Measurements from ENCODE around the gene ACSL3. TPM values are rescaled to one million over a fixed set of nuclear protein-coding genes. Genes with fewer than 3 reads are reported as not detected.

Gene ACSL3
- total RNA-seq, 1 experiment from 2014 or later, result 236 TPM

DNA sequence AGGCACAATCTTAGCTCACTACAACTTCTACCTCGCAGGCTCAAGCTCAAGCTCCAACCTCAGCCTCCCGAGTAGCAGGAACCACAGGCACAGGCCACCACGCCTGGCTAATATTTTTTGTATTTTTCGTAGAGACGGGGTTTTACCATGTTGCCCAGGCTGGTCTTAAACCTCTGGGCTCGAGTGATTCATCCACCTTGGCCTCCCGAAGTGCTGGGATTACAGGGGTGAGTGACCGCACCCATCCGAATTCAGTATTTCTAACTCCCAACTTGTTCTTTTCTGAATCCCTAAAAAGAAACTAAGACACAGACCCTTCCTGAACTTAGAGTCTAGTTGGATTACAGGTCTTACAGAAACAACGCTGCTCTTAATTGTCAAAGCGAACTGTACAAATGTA is 32.3 kb upstream of the ACSL3 start:
- Histone ChIP-seq H3K27ac (ENCODE audit: low read length) (no peak overlapping the region), H3K4me1 (ENCODE audit: insufficient read depth, low read length) (no peaks in the 10 kb centered on the region), H3K79me2 (ENCODE audit: low read length) (no peaks in the 10 kb centered on the region), H3K36me3 (ENCODE audit: low read depth, low read length) (no peaks in the 10 kb centered on the region), H3K9ac (ENCODE audit: low read length) (no peak overlapping the region), H3K9me3 (ENCODE audit: low read length) (no peaks in the 10 kb centered on the region), H3K4me2 (ENCODE audit: low read length) (no peak overlapping the region), H2AFZ (ENCODE audit: low read length) (no peak overlapping the region), H3K9me2 (replicated peaks; ENCODE audit: low read length) (no peaks in the 10 kb centered on the region), H3K4me3 (ENCODE audit: low read length) (no peak overlapping the region), H4K20me1 (ENCODE audit: low read length) (no peaks in the 10 kb centered on the region), H3K27me3 (ENCODE audit: low read length) (no peaks in the 10 kb centered on the region), H3F3A (ENCODE audit: low read length, unreplicated experiment) (no peaks in the 10 kb centered on the region)
- POLR2A ChIA-PET (ENCODE audit: unreplicated experiment), result no interaction called here
- DNase-seq, result no peak
- TF ChIP-seq EZH2phosphoT487 (IDR thresholded peaks at IDR 0.05; ENCODE audit: borderline replicate concordance, low read length) (no peak), EZH2 (IDR thresholded peaks at IDR 0.05; ENCODE audit: low read length, unreplicated experiment) (no peak), CTCF (conservative IDR thresholded peaks at IDR 0.05; ENCODE audit: low read depth, low read length) (no peak)
- no TSS peak for BruUV-seq (replicated peaks)
- CTCF ChIA-PET, result interaction anchor here (0.6 kb wide), 1 partner anchor 14 kb away, joined by 3 read pairs; no protein-coding TSS in a partner anchor
- ATAC-seq, result no peak
- intact Hi-C loops (cut with micrococcal nuclease), result no loop called here

DNA sequence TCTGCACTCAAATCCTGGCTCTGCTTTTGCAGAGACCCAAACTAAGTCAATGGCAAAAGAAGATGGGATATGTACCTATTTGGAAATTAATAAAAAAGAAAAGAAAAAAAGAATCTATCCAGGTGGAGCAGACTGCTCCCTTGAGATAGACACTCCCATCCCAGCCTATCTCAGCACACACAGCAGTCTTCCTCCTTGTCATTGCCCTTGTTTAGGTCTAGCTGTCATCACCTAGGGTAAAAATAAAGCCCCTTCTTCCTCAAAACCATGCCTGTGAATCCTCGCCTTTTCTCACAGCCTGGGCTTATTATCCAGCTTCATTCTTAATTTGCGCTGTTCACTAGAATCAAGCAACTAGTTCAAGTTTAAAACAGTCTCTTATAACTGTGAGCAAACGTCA is 30.7 kb upstream of the ACSL3 start:
- no peak for TF ChIP-seq CTCF (conservative IDR thresholded peaks at IDR 0.05; ENCODE audit: low read depth, low read length)
- no peak for TF ChIP-seq EZH2 (IDR thresholded peaks at IDR 0.05; ENCODE audit: low read length, unreplicated experiment)
- TF ChIP-seq EZH2phosphoT487 (IDR thresholded peaks at IDR 0.05; ENCODE audit: borderline replicate concordance, low read length), result no peak
- ChIA-PET CTCF (no interaction called here), POLR2A (ENCODE audit: unreplicated experiment) (no interaction called here)
- no TSS peak for BruUV-seq (replicated peaks)
- Histone ChIP-seq H4K20me1 (ENCODE audit: low read length) (no peaks in the 10 kb centered on the region), H3K27ac (ENCODE audit: low read length) (no peak overlapping the region), H3K79me2 (ENCODE audit: low read length) (no peaks in the 10 kb centered on the region), H3K27me3 (ENCODE audit: low read length) (no peaks in the 10 kb centered on the region), H2AFZ (ENCODE audit: low read length) (no peak overlapping the region), H3K9me2 (replicated peaks; ENCODE audit: low read length) (no peaks in the 10 kb centered on the region), H3F3A (ENCODE audit: low read length, unreplicated experiment) (no peaks in the 10 kb centered on the region), H3K4me3 (ENCODE audit: low read length) (no peak overlapping the region), H3K9me3 (ENCODE audit: low read length) (no peaks in the 10 kb centered on the region), H3K36me3 (ENCODE audit: low read depth, low read length) (no peaks in the 10 kb centered on the region), H3K4me1 (ENCODE audit: insufficient read depth, low read length) (peaks cover 2% of the 10 kb centered on the region), H3K4me2 (ENCODE audit: low read length) (no peak overlapping the region), H3K9ac (ENCODE audit: low read length) (no peak overlapping the region)
- no peak for ATAC-seq
- intact Hi-C loops (cut with micrococcal nuclease), result no loop called here
- no peak for DNase-seq

DNA sequence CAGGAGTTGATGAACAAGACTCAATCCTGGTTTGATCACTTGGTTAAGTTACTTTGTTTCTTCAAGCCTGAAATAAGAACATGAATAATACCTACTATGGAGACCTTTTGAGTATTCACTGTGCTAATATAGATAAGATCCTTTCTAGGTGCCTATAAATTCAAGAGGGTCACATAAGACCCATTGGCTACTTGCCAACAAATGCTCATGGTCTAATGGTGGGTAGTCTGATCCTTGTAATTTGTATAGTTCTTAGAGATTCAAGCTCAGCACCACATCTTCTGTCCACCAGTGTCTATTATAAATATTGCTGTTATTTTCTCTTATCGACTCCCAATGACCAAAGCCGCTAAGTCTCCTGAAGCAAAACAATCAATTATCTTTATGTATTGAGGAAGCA is 27.4 kb upstream of the ACSL3 start:
- H3K79me2 ChIP-seq (ENCODE audit: low read length), result peaks cover 4% of the 10 kb centered on the region; the same call in 1 of the 2 replicates
- no peak for TF ChIP-seq EZH2phosphoT487 (IDR thresholded peaks at IDR 0.05; ENCODE audit: borderline replicate concordance, low read length)
- TF ChIP-seq CTCF (conservative IDR thresholded peaks at IDR 0.05; ENCODE audit: low read depth, low read length), result no peak
- TF ChIP-seq EZH2 (IDR thresholded peaks at IDR 0.05; ENCODE audit: low read length, unreplicated experiment), result no peak
- ChIA-PET POLR2A (ENCODE audit: unreplicated experiment) (no interaction called here), CTCF (no interaction called here)
- H2AFZ ChIP-seq (ENCODE audit: low read length), result no peak overlapping the region
- peaks cover 31% of the 10 kb centered on the region for H3K4me1 ChIP-seq (ENCODE audit: insufficient read depth, low read length)
- H3K36me3 ChIP-seq (ENCODE audit: low read depth, low read length), result no peaks in the 10 kb centered on the region
- H3K9ac ChIP-seq (ENCODE audit: low read length), result no peak overlapping the region
- H3K27ac ChIP-seq (ENCODE audit: low read length), result no peak overlapping the region
- H4K20me1 ChIP-seq (ENCODE audit: low read length), result no peaks in the 10 kb centered on the region
- ATAC-seq (no peak), DNase-seq (no peak)
- H3K4me2 ChIP-seq (ENCODE audit: low read length), result no peak overlapping the region
- H3K4me3 ChIP-seq (ENCODE audit: low read length), result no peak overlapping the region
- intact Hi-C loops (cut with micrococcal nuclease), result no loop called here
- BruUV-seq (replicated peaks), result no TSS peak
- no peaks in the 10 kb centered on the region for H3K27me3 ChIP-seq (ENCODE audit: low read length)
- H3K9me2 ChIP-seq (replicated peaks; ENCODE audit: low read length), result no peaks in the 10 kb centered on the region
- peaks cover 9% of the 10 kb centered on the region for H3F3A ChIP-seq (ENCODE audit: low read length, unreplicated experiment)
- H3K9me3 ChIP-seq (ENCODE audit: low read length), result no peaks in the 10 kb centered on the region
